ENCODE data around the gene NCMAP. TPM values are rescaled to one million over a fixed set of nuclear protein-coding genes. Genes with fewer than 3 reads are reported as not detected.

NCMAP gene
- total and polyA plus RNA-seq, 2 of the 8 experiments (the other 6 are each of a cell fraction or from before 2014, with no cell fraction given), result 0.21 to 0.39 TPM

DNA sequence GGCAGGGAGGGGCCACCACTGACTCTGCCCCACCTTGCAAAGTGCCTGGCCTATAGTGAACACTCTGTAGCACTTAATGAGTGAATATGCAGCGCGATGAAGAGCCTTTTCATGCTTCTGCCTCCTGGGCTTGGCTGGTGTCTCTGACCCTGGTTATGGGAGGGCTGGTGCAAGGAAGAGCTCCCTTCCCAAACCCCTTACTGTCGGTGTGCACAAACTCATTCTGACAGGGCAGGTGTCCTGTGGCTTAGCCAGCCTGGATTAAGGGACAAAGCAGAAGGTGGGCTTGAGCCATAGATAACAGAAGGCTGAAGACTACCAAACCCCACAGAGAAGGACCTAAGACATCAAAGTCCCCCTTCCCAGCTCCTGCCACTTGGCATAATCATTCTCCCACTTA lies 2.0 kb upstream of the NCMAP start:
- ChIA-PET CTCF (ENCODE audit: partially characterized antibody) (interaction anchor here (0.9 kb wide), 1 partner anchor 11 kb away, joined by 3 read pairs; no protein-coding TSS in a partner anchor), POLR2A (ENCODE audit: partially characterized antibody) (no interaction called here)
- H2BK120ac ChIP-seq (replicated peaks; ENCODE audit: low read depth, low read length), result no peak overlapping the region
- H3K4me1 ChIP-seq (replicated peaks in 1 of 4; ENCODE audit: control insufficient read depth in 3 of 4, insufficient read depth in 4 of 4, low read length in 3 of 4), result peaks cover 0 to 10% (median 3%) of the 10 kb centered on the region in 4 experiments; a peak in 4 of 7 replicates
- no peak overlapping the region for H4K5ac ChIP-seq (ENCODE audit: insufficient read length, low read depth, low read length)
- no peak overlapping the region for H2BK5ac ChIP-seq (ENCODE audit: low read depth, low read length)
- no peak overlapping the region for H2BK12ac ChIP-seq (ENCODE audit: low read depth, low read length)
- no peak overlapping the region for H3K23ac ChIP-seq (ENCODE audit: insufficient read length)
- H3K14ac ChIP-seq (ENCODE audit: insufficient read length), result no peak overlapping the region
- H2BK15ac ChIP-seq (ENCODE audit: low read length), result no peak overlapping the region
- H3K4me3 ChIP-seq (ENCODE audit: extremely low read depth in 1 of 4, insufficient read depth in 2 of 4, low read depth in 3 of 4, low read length in 4 of 4), result no peak overlapping the region
- H3K9me3 ChIP-seq (ENCODE audit: insufficient read depth in 2 of 2, low read depth in 1 of 2, low read length in 1 of 2), result no peaks in the 10 kb centered on the region
- no peak overlapping the region for H3K4ac ChIP-seq (replicated peaks; ENCODE audit: insufficient read length, low read depth, low read length)
- H2AFZ ChIP-seq (ENCODE audit: low read length), result no peak overlapping the region
- TF ChIP-seq EZH2 (IDR thresholded peaks at IDR 0.05; ENCODE audit: low read depth, low read length, severe bottlenecking) (no peak), FOSL1 (IDR thresholded peaks at IDR 0.05; ENCODE audit: insufficient read depth, low read depth, low read length) (no peak), BACH1 (IDR thresholded peaks at IDR 0.05; ENCODE audit: low read length) (no peak), SUZ12 (IDR thresholded peaks at IDR 0.05; ENCODE audit: low read length) (no peak), CBX8 (IDR thresholded peaks at IDR 0.05; ENCODE audit: borderline replicate concordance, low read depth, low read length) (no peak), YY1 (IDR thresholded peaks at IDR 0.05; ENCODE audit: low read depth, low read length) (no peak), CHD2 (IDR thresholded peaks at IDR 0.05; ENCODE audit: low read length) (no peak), RBBP5 (IDR thresholded peaks at IDR 0.05; ENCODE audit: borderline replicate concordance, low read depth, low read length) (no peak), RAD21 (IDR thresholded peaks at IDR 0.05 in 1 of 2, conservative IDR thresholded peaks at IDR 0.05 in 1 of 2; ENCODE audit: low read depth in 2 of 2, low read length in 2 of 2) (no peak), SAP30 (IDR thresholded peaks at IDR 0.05; ENCODE audit: insufficient read depth, insufficient replicate concordance, low read length) (no peak)
- TF ChIP-seq, protein P1, sequence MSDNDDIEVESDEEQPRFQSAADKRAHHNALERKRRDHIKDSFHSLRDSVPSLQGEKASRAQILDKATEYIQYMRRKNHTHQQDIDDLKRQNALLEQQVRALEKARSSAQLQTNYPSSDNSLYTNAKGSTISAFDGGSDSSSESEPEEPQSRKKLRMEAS (IDR thresholded peaks at IDR 0.05), result no peak
- H2AK5ac ChIP-seq (ENCODE audit: low read depth, low read length), result no peak overlapping the region
- H3K18ac ChIP-seq (ENCODE audit: extremely low read depth, low read length), result no peak overlapping the region
- FAIRE-seq (no peak), DNase-seq (ENCODE audit: low read depth in 1 of 2, low spot score in 2 of 2) (no peak)
- H3K23me2 ChIP-seq (ENCODE audit: low read depth, low read length), result peaks cover 7% of the 10 kb centered on the region; the same call in 1 of the 2 replicates
- H3K79me1 ChIP-seq (ENCODE audit: low read depth, low read length), result no peaks in the 10 kb centered on the region
- no peak overlapping the region for H4K8ac ChIP-seq (ENCODE audit: extremely low read depth, insufficient read depth, low read length)
- H2BK20ac ChIP-seq (ENCODE audit: low read length), result no peak overlapping the region
- no peak overlapping the region for H3K9ac ChIP-seq (replicated peaks in 1 of 4; ENCODE audit: extremely low read depth in 1 of 4, low read depth in 3 of 4, low read length in 3 of 4)
- H3K27ac ChIP-seq (ENCODE audit: low read depth, low read length), result no peak overlapping the region
- no peak overlapping the region for H3K56ac ChIP-seq (replicated peaks; ENCODE audit: insufficient read length, low read depth, low read length)
- no peaks in the 10 kb centered on the region for H4K20me1 ChIP-seq (replicated peaks in 1 of 2; ENCODE audit: control insufficient read depth in 1 of 2, insufficient read depth in 2 of 2, low read length in 2 of 2)
- peaks cover 0 to 30% (median 20%) of the 10 kb centered on the region in 4 experiments; a peak in 5 of 7 replicates for H3K27me3 ChIP-seq (replicated peaks in 1 of 4; ENCODE audit: control insufficient read depth in 3 of 4, extremely low read depth in 1 of 4, insufficient read depth in 3 of 4, low read length in 3 of 4)
- no peak overlapping the region for H4K91ac ChIP-seq (replicated peaks; ENCODE audit: insufficient read length, low read length)
- H3K79me2 ChIP-seq (ENCODE audit: control insufficient read depth in 1 of 2, insufficient read depth in 2 of 2, low read length in 2 of 2), result no peaks in the 10 kb centered on the region
- H3K36me3 ChIP-seq (ENCODE audit: control insufficient read depth in 2 of 4, insufficient read depth in 4 of 4, low read length in 3 of 4), result no peaks in the 10 kb centered on the region
- H3K4me2 ChIP-seq (ENCODE audit: insufficient read depth in 1 of 2, low read depth in 2 of 2, low read length in 2 of 2), result no peak overlapping the region
- WGBS, 2 experiments (ENCODE audit: extremely low coverage in 1 of 2, insufficient coverage in 1 of 2, insufficient read length in 1 of 2, insufficient replicate concordance in 2 of 2, low coverage in 1 of 2, low lambda C conversion rate in 2 of 2, missing lambda C conversion rate in 1 of 2), result 84% methylated on average over 3 of the region's 3 CpGs; no CpG with 5 or more reads in 1 of the 2 experiments

Measured in H1 (cell line).